GM18951 (cell line): ENCODE results near the gene TINAG.

ENCODE experiments used
- POLR2A ChIP-seq: IDR thresholded peaks from 4 replicates; pipeline ENCODE4 v1.6.1; 2011; ENCODE audit warnings: mild to moderate bottlenecking; ENCODE audit not compliant: insufficient read length, insufficient read depth; ENCODE audit errors: extremely low read depth
- in situ Hi-C: fragments of 300-500 bp; cut with MboI; formaldehyde crosslinking; loops from one replicate; pipeline ENCODE4 v1.12.0; 2022; ENCODE audit warnings: low sequenced_read_pairs, mixed read lengths, inconsistent platforms; ENCODE audit not compliant: unreplicated experiment

The TINAG gene

GRCh38 chr6:54308289-54308985 lies at the start of gene TINAG:
Gene TINAG (plus strand): TSS chr6:54308441. CDS start chr6:54308551, 110 bp downstream.
- in situ Hi-C loops: no loop called here
- no peak for TF ChIP-seq POLR2A

GRCh38 chr6:54260025-54260424 lies 48.2 kb upstream of the TINAG start:
- in situ Hi-C loops: no loop called here
- no peak for TF ChIP-seq POLR2A

- in situ Hi-C loops: no loop called here
- TF ChIP-seq POLR2A: no peak
Observed at GRCh38 chr6:54262499-54262898, 45.7 kb upstream of the TINAG start.

- in situ Hi-C loops: no loop called here
Observed at GRCh38 chr6:54262971-54263370, 45.3 kb upstream of the TINAG start.

GRCh38 chr6:54264581-54265272 lies 43.5 kb upstream of the TINAG start:
- no peak for TF ChIP-seq POLR2A
- in situ Hi-C loops: no loop called here

More at GRCh38 chr6:54262971-54263370, 45.3 kb upstream of the TINAG start:
- TF ChIP-seq POLR2A: no peak

- no peak for TF ChIP-seq POLR2A
- in situ Hi-C loops: no loop called here
Observed at GRCh38 chr6:54266400-54266923, 41.8 kb upstream of the TINAG start.

- TF ChIP-seq POLR2A: no peak
- in situ Hi-C loops: no loop called here
Observed at GRCh38 chr6:54267798-54268197, 40.4 kb upstream of the TINAG start.

- in situ Hi-C loops: no loop called here
- no peak for TF ChIP-seq POLR2A
Observed at GRCh38 chr6:54273214-54273820, 34.9 kb upstream of the TINAG start.

GRCh38 chr6:54274383-54274782 lies 33.9 kb upstream of the TINAG start:
- in situ Hi-C loops: no loop called here
- no peak for TF ChIP-seq POLR2A

GRCh38 chr6:54282186-54282585 lies 26.1 kb upstream of the TINAG start:
- no peak for TF ChIP-seq POLR2A
- in situ Hi-C loops: no loop called here

- TF ChIP-seq POLR2A: no peak
- in situ Hi-C loops: no loop called here
Observed at GRCh38 chr6:54284161-54284860, 23.9 kb upstream of the TINAG start.

- in situ Hi-C loops: no loop called here
- no peak for TF ChIP-seq POLR2A
Observed at GRCh38 chr6:54285595-54285994, 22.6 kb upstream of the TINAG start.

GRCh38 chr6:54286141-54286540 lies 22.1 kb upstream of the TINAG start:
- no peak for TF ChIP-seq POLR2A
- in situ Hi-C loops: no loop called here
